NCI-H748 treated with DMSO at 0.1 percent for 48 hours (cell line): ENCODE measurements around the gene ZNF287.
"Not testable (repeated sequence)": the region's sequence is repeated elsewhere in the genome, so short reads cannot be mapped to it uniquely, and the experiment has no call there.

Source experiments
- DNase-seq: peaks from one replicate; lab custom pipeline; 2025; lab: John Stamatoyannopoulos, UW

ZNF287 gene

GRCh38 chr17:16568541-16569357 is at the start of gene ZNF287:
Gene ZNF287, minus strand, starts transcription at chr17:16569204. Its CDS starts 1,473 bp downstream, at chr17:16567731.
- DNase-seq = peak; percentile 94

GRCh38 chr17:16617481-16618060 is 48.6 kb upstream of the ZNF287 start:
- no peak for DNase-seq

GRCh38 chr17:16599537-16599936 is 30.5 kb upstream of the ZNF287 start:
- no peak for DNase-seq

- DNase-seq = no peak
These were observed 24.5 kb upstream of the ZNF287 start for GRCh38 chr17:16593356-16594102.

- DNase-seq = peak; percentile 89
These were observed 20.3 kb upstream of the ZNF287 start for GRCh38 chr17:16589097-16589969.

- DNase-seq = no peak
These were observed 16.8 kb upstream of the ZNF287 start for GRCh38 chr17:16585796-16586195.

- peak; percentile 91 for DNase-seq
These were observed 15.4 kb upstream of the ZNF287 start for GRCh38 chr17:16584273-16584995.

- no peak for DNase-seq
These were observed 14.8 kb upstream of the ZNF287 start for GRCh38 chr17:16583781-16584180.

GRCh38 chr17:16573466-16573865 is 4.5 kb upstream of the ZNF287 start:
- no peak for DNase-seq

GRCh38 chr17:16569358-16569712 is 331 bp upstream of the ZNF287 start:
- no peak for DNase-seq

- DNase-seq = no peak
These were observed 16.4 kb downstream of the ZNF287 start for GRCh38 chr17:16552637-16553045.

- DNase-seq = no peak
These were observed 16.9 kb downstream of the ZNF287 start for GRCh38 chr17:16551878-16552636.

GRCh38 chr17:16537130-16537458 is 31.9 kb downstream of the ZNF287 start:
- DNase-seq = no peak

- no peak for DNase-seq
These were observed 34.8 kb downstream of the ZNF287 start for GRCh38 chr17:16534236-16534635.

GRCh38 chr17:16529906-16530305 is 39.1 kb downstream of the ZNF287 start:
- DNase-seq = no peak

GRCh38 chr17:16527298-16527697 is 41.7 kb downstream of the ZNF287 start:
- DNase-seq = no peak

GRCh38 chr17:16525556-16525955 is 43.4 kb downstream of the ZNF287 start:
- DNase-seq = not testable (repeated sequence)

- peak; percentile 82 for DNase-seq
These were observed 47.8 kb downstream of the ZNF287 start for GRCh38 chr17:16521070-16521727.

GRCh38 chr17:16519021-16519420 is 50.0 kb downstream of the ZNF287 start:
- no peak for DNase-seq

GRCh38 chr17:16517477-16517876 is 51.5 kb downstream of the ZNF287 start:
- DNase-seq = no peak
